ENCODE data around the gene LEKR1.

- TF ChIP-seq NR1H2 (CRISPR knock-in tag; IDR thresholded peaks at IDR 0.05; ENCODE audit: borderline replicate concordance, low read depth) (no peak), CREB3 (CRISPR knock-in tag; IDR thresholded peaks at IDR 0.05) (no peak), PHF20 (CRISPR knock-in tag; IDR thresholded peaks at IDR 0.05) (no peak), KAT8 (CRISPR knock-in tag; IDR thresholded peaks at IDR 0.05) (no peak), SIX4 (CRISPR knock-in tag; IDR thresholded peaks at IDR 0.05) (no peak), FOXA1 (IDR thresholded peaks at IDR 0.05) (no peak), FOXA1 (CRISPR knock-in tag; IDR thresholded peaks at IDR 0.05) (no peak)
Observed at GRCh38 chr3:157043771-157044170, 217.6 kb downstream of the LEKR1 start.
